Liver (tissue), 3 donors: ENCODE measurements around the gene MYL3.

Source experiments
- ATF3 ChIP-seq: IDR thresholded peaks from 2 replicates; pipeline ENCODE4 v1.6.1; 2016; ENCODE audit warnings: antibody characterized with exemption
- FOXA1 ChIP-seq: IDR thresholded peaks from 2 replicates; pipeline ENCODE4 v1.6.1; 2016; ENCODE audit warnings: antibody characterized with exemption
- GABPA ChIP-seq, 2 donors: IDR thresholded peaks in 1 of 2; conservative IDR thresholded peaks in 1 of 2; 2 replicates each; pipeline ENCODE4 v1.6.1; 2016; ENCODE audit warnings: antibody characterized with exemption in 2 of 2, mild to moderate bottlenecking in 1 of 2, moderate library complexity in 1 of 2
- HNF4G ChIP-seq: IDR thresholded peaks from 2 replicates; pipeline ENCODE4 v1.6.1; 2016; ENCODE audit warnings: antibody characterized with exemption
- JUND ChIP-seq, 2 donors: IDR thresholded peaks; 2 replicates each; pipeline ENCODE4 v1.6.1; 2016; ENCODE audit warnings: antibody characterized with exemption in 2 of 2
- REST ChIP-seq: IDR thresholded peaks from 2 replicates; pipeline ENCODE4 v1.6.1; 2016; ENCODE audit warnings: antibody characterized with exemption, mild to moderate bottlenecking
- TAF1 ChIP-seq: conservative IDR thresholded peaks from 2 replicates; pipeline ENCODE4 v1.6.1; 2016; ENCODE audit warnings: antibody characterized with exemption, mild to moderate bottlenecking
- TF ChIP-seq, protein P1 (sequence below): fragments of 150-350 bp; IDR thresholded peaks from 2 replicates; pipeline ENCODE4 v1.5.1; 2017; ENCODE audit warnings: improper control_type of control experiment, low read depth, low read length; ENCODE audit not compliant: missing input control
- donor health status: healthy.
- donor health status: healthy.

- TF ChIP-seq, protein P1, sequence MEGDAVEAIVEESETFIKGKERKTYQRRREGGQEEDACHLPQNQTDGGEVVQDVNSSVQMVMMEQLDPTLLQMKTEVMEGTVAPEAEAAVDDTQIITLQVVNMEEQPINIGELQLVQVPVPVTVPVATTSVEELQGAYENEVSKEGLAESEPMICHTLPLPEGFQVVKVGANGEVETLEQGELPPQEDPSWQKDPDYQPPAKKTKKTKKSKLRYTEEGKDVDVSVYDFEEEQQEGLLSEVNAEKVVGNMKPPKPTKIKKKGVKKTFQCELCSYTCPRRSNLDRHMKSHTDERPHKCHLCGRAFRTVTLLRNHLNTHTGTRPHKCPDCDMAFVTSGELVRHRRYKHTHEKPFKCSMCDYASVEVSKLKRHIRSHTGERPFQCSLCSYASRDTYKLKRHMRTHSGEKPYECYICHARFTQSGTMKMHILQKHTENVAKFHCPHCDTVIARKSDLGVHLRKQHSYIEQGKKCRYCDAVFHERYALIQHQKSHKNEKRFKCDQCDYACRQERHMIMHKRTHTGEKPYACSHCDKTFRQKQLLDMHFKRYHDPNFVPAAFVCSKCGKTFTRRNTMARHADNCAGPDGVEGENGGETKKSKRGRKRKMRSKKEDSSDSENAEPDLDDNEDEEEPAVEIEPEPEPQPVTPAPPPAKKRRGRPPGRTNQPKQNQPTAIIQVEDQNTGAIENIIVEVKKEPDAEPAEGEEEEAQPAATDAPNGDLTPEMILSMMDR, result no peak
- TF ChIP-seq JUND (IDR thresholded peaks at IDR 0.05), result no peak
- no peak for TF ChIP-seq TAF1
- TF ChIP-seq HNF4G, result no peak
- no peak for TF ChIP-seq REST
- TF ChIP-seq ATF3, result no peak
- no peak for TF ChIP-seq GABPA (IDR thresholded peaks at IDR 0.05 in 1 of 2, conservative IDR thresholded peaks at IDR 0.05 in 1 of 2)
- TF ChIP-seq FOXA1, result no peak
These were observed 10.3 kb upstream of the MYL3 start for GRCh38 chr3:46873521-46873920.
